ENCODE results near the gene ACER2. TPM values are rescaled to one million over a fixed set of nuclear protein-coding genes. Genes with fewer than 3 reads are reported as not detected.

The ACER2 gene
- total and polyA plus RNA-seq, 2 of the 4 experiments (the other 2 are of a cell fraction): 0.84 to 1.6 TPM

- in situ Hi-C loops (cut with MboI; ENCODE audit: low sequenced_read_pairs): loop anchor here (25.0 kb wide), 1 partner anchor 432 kb away; no protein-coding TSS in a partner anchor
- BruUV-seq (replicated peaks): no TSS peak
Measured at GRCh38 chr9:19479874-19480273, 71.1 kb downstream of the ACER2 start.

More at GRCh38 chr9:19479874-19480273, 71.1 kb downstream of the ACER2 start:
- H3K36me3 ChIP-seq (ENCODE audit: control insufficient read depth, insufficient read depth, low read length): no peaks in the 10 kb centered on the region
- no peak overlapping the region for H4K8ac ChIP-seq (ENCODE audit: low read depth in 2 of 2, low read length in 2 of 2)
- no peak for DNase-seq
- dilution Hi-C loops (cut with HindIII; ENCODE audit: low sequenced_read_pairs, unreplicated experiment): no loop called here
- no peak overlapping the region for H3K4me3 ChIP-seq (ENCODE audit: insufficient read depth, low read depth, low read length)
- H3K4me2 ChIP-seq (ENCODE audit: low read depth, low read length): no peak overlapping the region
- no peak overlapping the region for H4K91ac ChIP-seq (ENCODE audit: insufficient read depth, low read depth, low read length)
- H3K4me1 ChIP-seq (ENCODE audit: control insufficient read depth, insufficient read depth, low read length): no peaks in the 10 kb centered on the region
- ATAC-seq (ENCODE audit: low read depth): no peak
- no peak overlapping the region for H2AFZ ChIP-seq (replicated peaks; ENCODE audit: low read length, poor library complexity)
- H3K27ac ChIP-seq (ENCODE audit: insufficient read depth, low read length): no peak overlapping the region
- H3K79me1 ChIP-seq (ENCODE audit: low read depth in 1 of 2, low read length in 2 of 2): no peaks in the 10 kb centered on the region
- no peak overlapping the region for H3K14ac ChIP-seq (replicated peaks; ENCODE audit: low read depth, low read length)
- TF ChIP-seq NFE2L2 (IDR thresholded peaks at IDR 0.05; ENCODE audit: low read depth, low read length) (no peak), SMC3 (IDR thresholded peaks at IDR 0.05; ENCODE audit: low read depth, low read length) (no peak), CHD1 (IDR thresholded peaks at IDR 0.05; ENCODE audit: low read depth, low read length) (no peak), MAZ (IDR thresholded peaks at IDR 0.05; ENCODE audit: borderline replicate concordance, low read depth, low read length) (no peak), RCOR1 (IDR thresholded peaks at IDR 0.05; ENCODE audit: insufficient replicate concordance, low read length) (no peak), CEBPB (IDR thresholded peaks at IDR 0.05; ENCODE audit: low read depth, low read length) (no peak), RFX5 (IDR thresholded peaks at IDR 0.05; ENCODE audit: low read depth, low read length) (no peak), ELK1 (IDR thresholded peaks at IDR 0.05; ENCODE audit: borderline replicate concordance, low read depth, low read length) (no peak), RAD21 (IDR thresholded peaks at IDR 0.05; ENCODE audit: low read length) (no peak), MXI1 (IDR thresholded peaks at IDR 0.05; ENCODE audit: borderline replicate concordance, low read depth, low read length) (no peak), FOS (IDR thresholded peaks at IDR 0.05; ENCODE audit: low read depth, low read length) (no peak), USF2 (IDR thresholded peaks at IDR 0.05; ENCODE audit: low read depth, low read length) (no peak), CTCF (conservative IDR thresholded peaks at IDR 0.05; ENCODE audit: low read depth, low read length) (no peak), POLR2A (IDR thresholded peaks at IDR 0.05; ENCODE audit: low read depth, low read length) (no peak), BHLHE40 (IDR thresholded peaks at IDR 0.05; ENCODE audit: low read depth, low read length) (no peak), MAFK (IDR thresholded peaks at IDR 0.05; ENCODE audit: low read depth, low read length) (no peak)
- no peaks in the 10 kb centered on the region for H3K9me1 ChIP-seq (ENCODE audit: insufficient read depth, low read length)
- no peak overlapping the region for H2BK5ac ChIP-seq (ENCODE audit: low read depth, low read length, poor library complexity, severe bottlenecking)
- H4K5ac ChIP-seq (ENCODE audit: low read depth, low read length): no peak overlapping the region
- no peaks in the 10 kb centered on the region for H3K9me3 ChIP-seq (ENCODE audit: control insufficient read depth, insufficient read depth, low read length)
- H2BK20ac ChIP-seq (ENCODE audit: low read depth, low read length): no peak overlapping the region
- intact Hi-C loops (cut with micrococcal nuclease): no loop called here
- no peak overlapping the region for H2BK15ac ChIP-seq (ENCODE audit: low read depth, low read length)
- no peak overlapping the region for H3K9ac ChIP-seq (ENCODE audit: low read depth, low read length)
- no peak overlapping the region for H3K56ac ChIP-seq (ENCODE audit: extremely low read depth, insufficient read depth, low read length)
- no peak overlapping the region for H3K18ac ChIP-seq (ENCODE audit: low read depth, low read length)
- ChIA-PET CTCF (interaction anchor here (0.6 to 0.7 kb wide), 2 partner anchors 8 to 38 kb away, joined by 3 to 4 read pairs; no protein-coding TSS in a partner anchor), POLR2A (ENCODE audit: unreplicated experiment) (no interaction called here)
- H3K23ac ChIP-seq (ENCODE audit: low read depth, low read length): no peak overlapping the region
- no peak overlapping the region for H2AK9ac ChIP-seq (replicated peaks; ENCODE audit: low read depth, low read length, poor library complexity)
- no peak overlapping the region for H3K4ac ChIP-seq (ENCODE audit: low read depth, low read length)
- no peaks in the 10 kb centered on the region for H4K20me1 ChIP-seq (ENCODE audit: insufficient read depth, low read length)
- H3K27me3 ChIP-seq (ENCODE audit: control insufficient read depth, insufficient read depth, low read length): peaks cover 26% of the 10 kb centered on the region
- no peak overlapping the region for H2AK5ac ChIP-seq (ENCODE audit: low read depth, low read length)
- no peak overlapping the region for H2BK120ac ChIP-seq (ENCODE audit: low read depth, low read length)
